Activated naive CD4-positive, alpha-beta T cell treated with Interleukin-2 at 50 U/mL for 16 hours (primary cell): Measurements from ENCODE around the gene DUOX1.

ENCODE experiments used
- DNase-seq: peaks from one replicate; pipeline ENCODE4 v3.0.0-alpha.2; 2020

Gene DUOX1

GRCh38 chr15:45169608-45170480 lies 40.0 kb downstream of the DUOX1 start:
- DNase-seq: no peak

- no peak for DNase-seq
Measured at GRCh38 chr15:45171912-45172311, 42.1 kb downstream of the DUOX1 start.

GRCh38 chr15:45174069-45174468 lies 44.3 kb downstream of the DUOX1 start:
- DNase-seq: no peak

- DNase-seq: no peak
Measured at GRCh38 chr15:45174577-45174976, 44.8 kb downstream of the DUOX1 start.

- DNase-seq: no peak
Measured at GRCh38 chr15:45177285-45177684, 47.5 kb downstream of the DUOX1 start.

GRCh38 chr15:45179221-45179985 lies 49.6 kb downstream of the DUOX1 start:
- DNase-seq: peak; percentile 56

- no peak for DNase-seq
Measured at GRCh38 chr15:45180201-45180600, 50.4 kb downstream of the DUOX1 start.

- DNase-seq: no peak
Measured at GRCh38 chr15:45180648-45181436, 51.0 kb downstream of the DUOX1 start.

GRCh38 chr15:45181491-45182285 lies 51.9 kb downstream of the DUOX1 start:
- DNase-seq: no peak

GRCh38 chr15:45182996-45183395 lies 53.2 kb downstream of the DUOX1 start:
- no peak for DNase-seq

- no peak for DNase-seq
Measured at GRCh38 chr15:45183511-45183910, 53.7 kb downstream of the DUOX1 start.

- no peak for DNase-seq
Measured at GRCh38 chr15:45184562-45185041, 54.8 kb downstream of the DUOX1 start.

GRCh38 chr15:45185069-45185779 lies 55.4 kb downstream of the DUOX1 start:
- no peak for DNase-seq

GRCh38 chr15:45185903-45186770 lies 56.3 kb downstream of the DUOX1 start:
- DNase-seq: no peak

- no peak for DNase-seq
Measured at GRCh38 chr15:45186771-45187577, 57.2 kb downstream of the DUOX1 start.

- DNase-seq: no peak
Measured at GRCh38 chr15:45187578-45187893, 57.7 kb downstream of the DUOX1 start.

- DNase-seq: peak; percentile 87
Measured at GRCh38 chr15:45187894-45188830, 58.4 kb downstream of the DUOX1 start, which contains the start of gene SHF. SHF (minus strand) TSS chr15:45187966; CDS start chr15:45187951, 15 bp downstream.

GRCh38 chr15:45197512-45197911 lies 67.7 kb downstream of the DUOX1 start:
- DNase-seq: no peak
